G401.6 (cell line): ENCODE measurements around the gene COTL1.

Source experiments
- FAIRE-seq: peaks from 2 replicates; lab custom pipeline; 2012; peaks lifted over from hg19 to GRCh38; lab: Jason Lieb, UNC

Gene COTL1

GRCh38 chr16:84617791-84618580 lies at the start of gene COTL1:
Gene COTL1 (minus strand): TSS chr16:84618078. CDS start chr16:84617914, 164 bp downstream.
- FAIRE-seq: no peak

GRCh38 chr16:84665843-84666242 lies 48.0 kb upstream of the COTL1 start:
- no peak for FAIRE-seq

GRCh38 chr16:84665359-84665758 lies 47.5 kb upstream of the COTL1 start:
- FAIRE-seq: no peak

GRCh38 chr16:84663433-84664101 lies 45.7 kb upstream of the COTL1 start:
- FAIRE-seq: no peak

- FAIRE-seq: no peak
Measured at GRCh38 chr16:84662471-84662870, 44.6 kb upstream of the COTL1 start.

- no peak for FAIRE-seq
Measured at GRCh38 chr16:84661418-84662060, 43.7 kb upstream of the COTL1 start.

- no peak for FAIRE-seq
Measured at GRCh38 chr16:84660973-84661372, 43.1 kb upstream of the COTL1 start.

GRCh38 chr16:84659656-84660300 lies 41.9 kb upstream of the COTL1 start:
- no peak for FAIRE-seq

- FAIRE-seq: no peak
Measured at GRCh38 chr16:84658690-84659089, 40.8 kb upstream of the COTL1 start.

- FAIRE-seq: no peak
Measured at GRCh38 chr16:84657229-84657837, 39.5 kb upstream of the COTL1 start.

GRCh38 chr16:84656649-84657048 lies 38.8 kb upstream of the COTL1 start:
- no peak for FAIRE-seq

GRCh38 chr16:84654998-84655397 lies 37.1 kb upstream of the COTL1 start:
- no peak for FAIRE-seq

GRCh38 chr16:84654238-84654637 lies 36.4 kb upstream of the COTL1 start:
- no peak for FAIRE-seq

GRCh38 chr16:84652566-84652965 lies 34.7 kb upstream of the COTL1 start:
- no peak for FAIRE-seq

- FAIRE-seq: no peak
Measured at GRCh38 chr16:84650062-84650991, 32.4 kb upstream of the COTL1 start.

GRCh38 chr16:84649511-84649861 lies 31.6 kb upstream of the COTL1 start:
- FAIRE-seq: no peak

GRCh38 chr16:84648595-84649510 lies 31.0 kb upstream of the COTL1 start:
- no peak for FAIRE-seq

- no peak for FAIRE-seq
Measured at GRCh38 chr16:84647828-84648594, 30.1 kb upstream of the COTL1 start, which contains the start of gene KLHL36. Gene KLHL36 (plus strand): TSS chr16:84648511. CDS start chr16:84650868, 2,357 bp downstream.

GRCh38 chr16:84643674-84644073 lies 25.8 kb upstream of the COTL1 start:
- no peak for FAIRE-seq
